ENCODE results near the gene CPOX.

- TF ChIP-seq, protein P1, sequence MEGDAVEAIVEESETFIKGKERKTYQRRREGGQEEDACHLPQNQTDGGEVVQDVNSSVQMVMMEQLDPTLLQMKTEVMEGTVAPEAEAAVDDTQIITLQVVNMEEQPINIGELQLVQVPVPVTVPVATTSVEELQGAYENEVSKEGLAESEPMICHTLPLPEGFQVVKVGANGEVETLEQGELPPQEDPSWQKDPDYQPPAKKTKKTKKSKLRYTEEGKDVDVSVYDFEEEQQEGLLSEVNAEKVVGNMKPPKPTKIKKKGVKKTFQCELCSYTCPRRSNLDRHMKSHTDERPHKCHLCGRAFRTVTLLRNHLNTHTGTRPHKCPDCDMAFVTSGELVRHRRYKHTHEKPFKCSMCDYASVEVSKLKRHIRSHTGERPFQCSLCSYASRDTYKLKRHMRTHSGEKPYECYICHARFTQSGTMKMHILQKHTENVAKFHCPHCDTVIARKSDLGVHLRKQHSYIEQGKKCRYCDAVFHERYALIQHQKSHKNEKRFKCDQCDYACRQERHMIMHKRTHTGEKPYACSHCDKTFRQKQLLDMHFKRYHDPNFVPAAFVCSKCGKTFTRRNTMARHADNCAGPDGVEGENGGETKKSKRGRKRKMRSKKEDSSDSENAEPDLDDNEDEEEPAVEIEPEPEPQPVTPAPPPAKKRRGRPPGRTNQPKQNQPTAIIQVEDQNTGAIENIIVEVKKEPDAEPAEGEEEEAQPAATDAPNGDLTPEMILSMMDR (IDR thresholded peaks at IDR 0.05), result no peak
- TF ChIP-seq EP300 (IDR thresholded peaks at IDR 0.05) (no peak), POLR2AphosphoS5 (IDR thresholded peaks at IDR 0.05) (no peak)
Measured at GRCh38 chr3:98567666-98568270, 25.6 kb downstream of the CPOX start.
